ENCODE measurements around the gene GPM6B.

GPM6B gene

DNA sequence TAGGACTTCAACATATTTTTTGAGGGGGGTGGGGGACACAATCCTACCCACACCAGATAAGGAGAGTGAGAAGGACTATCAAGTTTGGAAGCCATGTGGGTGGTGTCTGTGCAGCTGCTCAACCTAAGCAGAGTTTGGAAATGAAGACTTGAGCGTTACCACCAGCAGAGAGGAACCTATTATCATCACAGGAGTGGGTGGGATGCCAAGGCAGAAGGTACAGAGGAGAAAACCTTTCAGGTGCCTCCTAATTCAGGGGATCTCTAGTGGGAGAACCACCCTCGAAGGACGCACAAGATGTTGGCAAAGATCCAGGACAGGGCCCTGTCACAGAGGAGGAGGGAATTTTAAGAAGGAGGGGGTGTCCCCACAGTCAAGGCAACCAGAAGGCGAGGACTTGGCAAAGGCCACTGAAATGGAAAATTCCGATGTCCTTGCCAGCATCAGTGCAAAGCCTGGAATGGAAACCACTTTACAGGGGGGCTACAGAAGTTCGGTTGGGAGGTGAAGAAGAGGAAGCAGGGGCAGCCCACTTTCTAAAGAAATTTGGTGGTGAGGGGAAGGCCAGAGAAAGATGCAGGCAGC is 8.4 kb upstream of the GPM6B start:
- H3K27ac ChIP-seq, result no peak overlapping the region
- DNase-seq (ENCODE audit: low read depth, low spot score), result no peak

DNA sequence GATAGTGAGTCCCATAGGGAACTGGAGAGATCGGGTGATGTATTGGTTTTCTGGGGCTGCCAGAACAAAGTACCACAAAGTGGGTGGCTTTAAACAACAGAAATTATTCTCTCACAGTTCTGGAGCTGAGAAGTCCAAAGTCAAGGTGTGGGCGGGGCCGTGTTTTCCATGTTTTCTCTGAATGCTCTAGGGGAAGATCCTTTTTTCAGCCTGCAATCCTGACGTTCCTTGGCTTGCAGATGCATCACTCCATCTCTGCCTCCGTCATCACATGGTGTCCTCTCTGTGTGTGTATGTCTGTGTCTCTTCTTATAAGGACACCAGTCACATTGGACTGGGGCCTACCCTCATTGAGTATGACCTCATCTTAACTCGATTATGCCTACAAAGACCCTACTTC is 7.9 kb upstream of the GPM6B start:
- DNase-seq (ENCODE audit: low read depth, low spot score), result no peak
- H3K27ac ChIP-seq, result no peak overlapping the region

DNA sequence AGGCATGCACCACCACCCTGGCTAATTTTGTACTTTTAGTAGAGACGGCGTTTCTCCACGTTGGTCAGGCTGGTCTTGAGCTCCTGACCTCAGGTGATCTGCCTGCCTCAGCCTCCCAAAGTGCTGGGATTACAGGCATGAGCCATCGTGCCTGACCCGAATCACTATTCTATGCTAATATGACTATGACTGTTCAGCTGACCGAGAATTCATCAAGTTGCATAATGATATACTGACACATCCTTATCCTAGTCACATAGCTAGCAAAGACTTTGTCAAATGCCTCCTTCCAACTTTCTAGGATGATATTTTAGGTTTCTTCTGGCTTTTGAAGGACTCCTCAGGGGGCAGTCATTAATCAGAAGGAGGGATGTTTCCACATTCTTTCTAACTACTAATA is 4.8 kb upstream of the GPM6B start:
- no peak overlapping the region for H3K27ac ChIP-seq
- DNase-seq (ENCODE audit: low read depth, low spot score), result no peak

DNA sequence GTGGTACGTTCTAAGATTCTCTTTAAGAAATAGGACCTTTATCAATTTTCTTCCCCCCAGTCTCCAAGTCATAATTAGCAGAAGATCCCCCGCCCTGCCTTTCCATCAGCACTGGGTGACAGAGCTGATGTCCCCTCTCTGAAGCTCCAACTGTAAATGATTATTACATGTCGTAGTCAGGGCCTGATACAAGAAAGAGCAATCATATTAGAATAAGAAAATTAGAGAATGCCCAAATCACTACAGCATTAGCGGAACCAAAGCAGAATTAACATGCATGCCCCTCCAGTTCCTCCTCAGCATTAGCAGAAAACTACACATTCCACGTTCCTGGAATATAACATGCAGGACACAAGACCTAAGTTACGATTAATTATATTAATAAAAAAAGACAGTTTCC is 717 bp downstream of the GPM6B start:
- DNase-seq (ENCODE audit: low read depth, low spot score), result no peak
- H3K27ac ChIP-seq, result no peak overlapping the region

DNA sequence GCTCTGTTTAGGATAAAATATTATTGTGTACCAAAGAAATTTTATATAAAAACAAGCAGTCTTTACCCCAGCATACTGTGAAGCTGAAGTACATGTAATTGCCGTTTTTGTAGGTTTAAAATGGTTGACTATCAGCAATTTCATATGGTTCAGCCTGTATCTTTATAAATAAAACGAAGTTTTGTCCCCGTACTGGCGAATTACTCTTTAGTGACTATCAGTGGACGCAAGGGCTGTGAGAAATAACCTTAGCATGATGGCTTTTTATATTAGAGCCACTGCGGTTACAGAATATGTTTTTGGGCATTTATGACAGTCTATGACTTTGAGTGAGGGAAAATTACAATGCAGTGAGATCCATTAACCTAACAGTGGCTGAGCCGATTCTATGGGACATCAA is 1.2 kb downstream of the GPM6B start:
- no peak for DNase-seq (ENCODE audit: low read depth, low spot score)
- H3K27ac ChIP-seq, result no peak overlapping the region

DNA sequence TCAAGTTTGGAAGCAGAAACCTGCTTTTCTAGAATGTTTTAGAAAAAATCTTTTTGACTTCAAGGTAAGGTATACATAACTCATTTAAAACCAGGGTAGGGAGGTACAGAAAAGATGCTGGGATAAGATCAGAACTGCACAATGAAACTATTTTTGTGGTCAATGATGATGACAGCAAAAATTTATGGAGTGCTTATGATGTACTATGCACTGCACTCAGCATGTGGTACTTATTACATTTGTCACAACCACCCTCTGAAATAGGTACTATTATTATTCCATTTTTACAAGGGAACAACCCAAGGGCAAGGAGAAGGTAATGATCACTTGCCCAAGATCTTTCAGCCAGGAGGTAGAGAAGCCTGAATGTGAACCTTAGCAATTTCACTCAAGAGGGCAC is 8.0 kb downstream of the GPM6B start:
- no peak for DNase-seq (ENCODE audit: low read depth, low spot score)

DNA sequence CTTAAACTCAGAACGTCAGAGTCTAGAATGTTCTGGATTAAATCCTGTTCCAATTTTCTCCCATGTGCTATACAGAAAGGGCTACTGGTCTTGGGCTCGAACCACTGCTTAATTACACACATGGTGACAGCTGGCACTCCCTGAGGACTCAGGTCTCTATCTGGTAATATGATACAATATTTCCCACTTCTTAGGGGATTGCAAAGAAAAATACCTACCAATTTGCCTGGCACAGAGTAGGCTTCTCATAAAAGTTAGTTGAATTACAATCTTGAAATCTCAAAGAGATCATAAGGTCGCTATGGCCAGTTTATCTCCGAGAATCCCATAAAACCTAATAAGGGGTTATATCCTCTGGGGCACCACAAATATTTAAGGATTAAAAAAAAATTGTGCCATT is 8.6 kb downstream of the GPM6B start:
- H3K27ac ChIP-seq, result no peak overlapping the region
- no peak for DNase-seq (ENCODE audit: low read depth, low spot score)

More for the DNA sequence above, 8.0 kb downstream of the GPM6B start:
- H3K27ac ChIP-seq, result no peak overlapping the region

DNA sequence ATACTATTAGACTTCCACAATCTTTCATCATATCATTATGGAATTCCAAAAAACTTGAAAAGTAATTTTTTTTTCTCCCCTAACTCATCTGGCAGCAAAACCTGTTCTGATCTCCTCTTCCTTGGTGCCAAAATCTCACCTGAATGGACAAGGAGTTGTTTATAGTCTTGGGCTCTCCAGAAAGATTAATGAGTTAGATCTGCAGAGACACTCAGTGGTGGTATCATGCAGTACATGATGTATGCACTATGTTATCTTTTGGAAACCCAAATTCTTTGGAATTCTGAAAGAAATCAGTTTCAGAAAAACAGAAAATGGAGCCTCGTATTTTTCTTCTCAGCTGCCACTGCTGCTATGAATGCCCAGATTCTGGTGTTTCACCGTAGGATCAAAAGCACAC is 11.7 kb downstream of the GPM6B start:
- no peak for DNase-seq (ENCODE audit: low read depth, low spot score)
- no peak overlapping the region for H3K27ac ChIP-seq

DNA sequence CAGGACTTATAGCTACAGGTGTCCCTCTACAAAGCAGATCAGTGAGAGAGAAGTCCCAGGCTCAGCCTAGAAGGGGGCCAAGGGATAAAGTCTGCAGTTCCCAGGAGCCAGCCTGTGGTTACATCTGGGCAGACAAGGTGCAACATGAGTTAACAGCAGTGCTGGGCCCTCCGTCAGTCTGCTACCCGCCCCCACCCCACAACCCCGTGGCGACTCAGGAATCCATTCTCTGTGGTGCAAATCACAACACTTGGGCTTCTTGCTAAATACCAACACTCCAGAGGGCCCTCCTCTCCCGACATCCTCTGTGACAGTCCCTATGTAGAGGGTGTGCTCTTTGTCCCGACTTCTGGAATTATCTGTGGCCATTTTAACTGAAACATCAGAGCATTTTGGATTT is 13.8 kb downstream of the GPM6B start:
- DNase-seq (ENCODE audit: low read depth, low spot score), result no peak
- H3K27ac ChIP-seq, result no peak overlapping the region

DNA sequence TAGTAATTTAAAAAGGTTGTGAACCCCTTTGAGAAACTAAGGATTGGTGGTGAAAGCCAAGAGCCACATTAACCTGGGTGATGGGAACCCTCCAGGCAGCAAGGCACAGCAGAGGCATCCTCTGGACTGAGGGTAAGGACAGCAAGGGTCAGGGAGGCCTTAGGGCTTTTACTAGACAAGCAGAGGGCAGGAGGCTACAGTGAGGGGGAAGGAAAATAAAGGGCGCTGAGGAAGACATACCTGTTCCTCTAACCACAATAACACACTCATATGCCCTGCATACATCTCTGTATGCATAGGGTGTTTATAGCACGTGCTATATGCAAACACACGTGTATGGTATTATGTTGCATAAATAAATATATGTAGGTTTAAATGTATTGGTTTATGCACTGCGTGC is 18.7 kb downstream of the GPM6B start:
- H3K27ac ChIP-seq, result no peak overlapping the region
- DNase-seq (ENCODE audit: low read depth, low spot score), result no peak

DNA sequence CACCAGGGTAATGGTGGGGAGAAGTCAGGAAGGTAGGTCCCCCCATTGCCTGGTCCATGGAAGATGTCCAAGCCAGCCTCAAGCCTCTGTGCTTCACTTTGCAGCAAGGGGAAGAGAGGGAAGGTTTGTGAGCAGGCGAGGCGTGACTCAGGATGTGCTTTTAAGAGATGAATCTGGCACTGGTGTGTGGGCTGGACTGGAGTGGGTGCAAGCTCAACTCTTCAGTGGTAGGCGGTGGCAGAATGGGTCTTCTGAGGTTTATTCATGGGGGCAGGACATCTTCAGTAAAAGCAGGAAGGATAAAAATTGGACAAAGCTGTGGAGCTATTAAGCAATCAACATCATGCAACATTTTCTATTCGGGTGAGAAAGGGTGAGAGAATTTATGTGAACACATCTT is 19.4 kb downstream of the GPM6B start:
- DNase-seq (ENCODE audit: low read depth, low spot score), result no peak
- no peak overlapping the region for H3K27ac ChIP-seq

DNA sequence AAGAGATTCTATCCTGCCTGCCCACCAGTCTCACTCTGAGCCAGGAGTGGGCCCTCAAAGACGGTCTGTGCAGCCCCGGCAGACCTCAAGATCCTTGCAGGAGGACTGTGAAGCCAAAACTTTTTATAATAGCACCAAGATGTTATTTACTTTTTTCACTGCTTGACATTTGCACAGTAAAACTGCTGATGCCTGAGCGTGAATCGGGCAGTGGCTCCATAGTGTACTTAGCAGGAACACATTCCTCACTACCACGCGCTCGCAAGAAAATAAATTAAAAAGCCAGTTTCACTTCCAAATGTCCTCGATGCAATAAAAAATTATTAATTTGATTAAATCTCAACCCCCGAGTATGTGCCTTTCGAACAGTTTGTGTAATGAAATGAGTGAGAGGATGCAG is 22.5 kb downstream of the GPM6B start:
- no peak overlapping the region for H3K27ac ChIP-seq
- DNase-seq (ENCODE audit: low read depth, low spot score), result no peak

DNA sequence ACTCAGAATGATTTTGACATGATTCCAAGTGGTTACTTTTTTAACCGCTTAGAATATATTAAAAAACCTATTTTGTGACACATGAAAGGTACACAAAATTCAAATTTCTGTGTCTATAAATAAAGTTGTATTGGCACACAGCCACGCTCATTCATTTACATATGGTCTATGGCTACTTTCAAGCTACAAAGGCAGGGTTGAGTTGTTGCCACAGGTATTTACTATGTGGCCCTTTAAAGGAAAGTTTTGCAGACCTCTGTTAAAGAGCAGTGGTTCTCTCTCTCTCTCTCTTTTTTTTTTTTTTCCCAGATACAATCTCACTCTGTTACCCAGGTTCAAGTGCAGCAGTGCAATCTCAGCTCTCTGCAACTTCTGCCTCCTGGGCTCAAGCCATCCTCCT is 23.0 kb downstream of the GPM6B start:
- H3K27ac ChIP-seq, result no peak overlapping the region
- DNase-seq (ENCODE audit: low read depth, low spot score), result no peak

DNA sequence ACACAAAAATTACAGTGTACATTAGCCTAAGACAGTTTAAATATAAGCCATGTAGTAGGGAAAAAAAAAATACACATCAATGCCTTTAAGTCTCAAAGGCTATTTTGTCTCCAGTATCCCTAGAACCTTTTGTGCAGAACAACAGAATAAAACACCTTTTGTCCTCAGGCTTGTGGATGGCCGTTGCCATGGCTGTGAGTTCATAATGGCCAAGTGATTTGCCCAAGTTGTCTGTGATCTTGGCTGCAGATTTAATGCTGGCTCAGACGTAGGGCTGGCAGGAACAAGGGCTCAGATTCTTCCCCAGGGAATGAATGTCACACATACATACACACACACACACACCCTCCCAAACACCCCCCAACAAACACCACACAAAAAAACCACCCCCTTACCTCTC is 25.3 kb downstream of the GPM6B start:
- no peak for DNase-seq (ENCODE audit: low read depth, low spot score)
- no peak overlapping the region for H3K27ac ChIP-seq

DNA sequence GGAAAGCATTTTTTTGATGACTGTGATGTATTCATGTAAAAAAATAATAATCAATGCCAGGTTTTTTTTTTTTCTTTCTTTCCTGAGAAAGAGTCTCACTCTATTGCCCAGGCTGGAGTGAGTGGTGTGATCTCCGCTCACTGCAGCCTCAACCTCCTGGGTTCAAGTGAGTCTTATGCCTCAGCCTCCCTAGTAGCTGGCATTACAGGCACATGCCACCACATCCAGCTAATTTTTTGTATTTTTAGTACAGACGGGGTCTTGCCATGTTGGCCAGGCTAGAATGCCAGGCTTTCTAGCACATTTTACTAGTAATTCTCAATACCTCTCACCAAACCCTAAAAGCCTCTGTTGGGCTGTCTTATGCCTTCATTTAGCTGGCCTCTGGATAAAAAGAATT is 25.7 kb downstream of the GPM6B start:
- DNase-seq (ENCODE audit: low read depth, low spot score), result no peak
- H3K27ac ChIP-seq, result no peak overlapping the region

DNA sequence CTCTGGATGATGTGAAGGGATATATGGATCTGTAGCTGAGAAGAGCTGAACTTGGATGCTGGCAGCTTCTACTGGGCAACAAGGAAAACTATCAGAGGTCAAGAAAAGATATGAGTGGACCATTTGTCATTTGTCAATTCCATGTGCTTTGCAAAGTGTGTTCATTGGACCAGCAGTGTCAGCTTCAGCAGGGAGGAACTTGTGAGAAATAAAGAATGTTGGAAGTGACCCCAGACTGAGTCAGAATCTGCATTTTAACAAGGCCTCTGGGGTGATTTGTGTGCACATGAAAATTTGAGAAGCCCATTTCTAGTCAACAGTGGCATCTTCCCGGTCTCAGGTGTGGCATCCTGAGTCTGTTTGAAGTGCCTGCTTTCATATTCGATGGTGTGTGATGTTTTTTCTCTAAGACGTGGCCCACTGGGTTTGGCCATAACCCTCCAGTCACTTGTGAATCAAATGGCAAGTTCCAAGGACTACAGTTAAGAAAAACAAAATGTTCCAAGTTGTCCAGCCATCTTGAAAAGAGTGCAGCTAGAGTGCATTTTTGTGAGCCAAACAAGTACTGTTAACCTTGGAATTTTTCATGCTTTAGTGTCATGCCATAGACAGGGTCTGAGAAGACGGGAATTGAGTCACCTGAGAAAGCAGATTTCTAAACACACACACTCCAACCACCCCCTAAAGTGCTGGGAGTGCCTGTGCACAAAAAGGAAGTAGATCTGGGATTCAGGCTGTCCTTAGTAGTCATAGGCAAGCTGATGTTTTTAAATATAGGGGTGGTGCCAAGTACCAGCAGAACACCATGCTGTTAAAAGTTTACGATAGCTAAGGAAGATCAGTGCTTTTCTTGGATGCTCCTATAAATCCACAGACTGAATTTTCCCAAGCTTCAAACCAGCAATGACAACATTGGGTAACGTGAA is 26.4 kb downstream of the GPM6B start:
- DNase-seq (ENCODE audit: low read depth, low spot score), result no peak
- H3K27ac ChIP-seq, result no peak overlapping the region

DNA sequence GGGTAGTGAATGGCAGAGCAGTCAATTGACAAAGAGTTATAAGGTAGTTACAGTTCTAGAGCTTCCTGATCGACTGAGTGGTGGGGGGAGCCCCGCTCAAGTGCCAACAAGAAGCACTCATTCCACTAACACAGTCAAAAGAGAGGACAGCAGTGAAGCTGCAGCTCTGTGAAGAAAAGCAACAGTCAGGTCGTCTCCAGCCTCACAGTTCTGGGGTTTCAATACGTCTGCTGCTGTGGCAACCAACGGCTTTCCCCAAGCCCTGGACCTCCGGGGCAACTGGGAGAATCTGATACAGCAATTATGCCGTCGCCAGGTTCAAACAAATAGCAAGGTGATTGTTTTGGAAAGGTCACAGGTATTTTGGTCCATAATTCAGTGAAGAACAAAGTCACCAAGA is 30.8 kb downstream of the GPM6B start:
- DNase-seq (ENCODE audit: low read depth, low spot score), result no peak
- H3K27ac ChIP-seq, result no peak overlapping the region

DNA sequence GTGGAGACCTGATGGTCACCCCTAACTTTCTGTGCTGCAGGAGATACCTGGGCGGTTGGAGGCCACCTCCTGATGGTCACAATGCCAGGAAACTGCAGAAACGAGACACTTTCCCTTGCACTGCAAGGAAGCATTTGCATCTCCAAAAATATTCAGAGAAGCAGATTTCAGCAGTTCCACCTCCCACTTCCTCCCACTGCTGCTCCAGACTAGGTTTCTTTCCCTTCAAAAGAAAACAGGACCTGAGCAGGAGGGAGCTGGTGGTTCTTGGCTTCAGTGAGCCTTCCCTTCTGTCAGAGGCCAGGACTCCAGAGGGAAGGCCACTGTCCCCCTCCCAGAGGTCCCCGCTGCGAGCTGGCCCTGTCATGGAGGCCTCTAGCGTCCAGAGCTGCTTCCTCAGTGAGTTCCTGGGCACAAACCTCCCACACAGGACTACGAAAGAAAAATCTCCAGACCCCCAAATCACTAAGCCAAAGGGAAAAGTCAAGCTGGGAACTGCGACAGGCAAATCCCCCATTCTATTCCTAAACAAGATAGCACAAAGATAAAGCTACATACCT is 35.9 kb downstream of the GPM6B start:
- no peak overlapping the region for H3K27ac ChIP-seq
- DNase-seq (ENCODE audit: low read depth, low spot score), result no peak

DNA sequence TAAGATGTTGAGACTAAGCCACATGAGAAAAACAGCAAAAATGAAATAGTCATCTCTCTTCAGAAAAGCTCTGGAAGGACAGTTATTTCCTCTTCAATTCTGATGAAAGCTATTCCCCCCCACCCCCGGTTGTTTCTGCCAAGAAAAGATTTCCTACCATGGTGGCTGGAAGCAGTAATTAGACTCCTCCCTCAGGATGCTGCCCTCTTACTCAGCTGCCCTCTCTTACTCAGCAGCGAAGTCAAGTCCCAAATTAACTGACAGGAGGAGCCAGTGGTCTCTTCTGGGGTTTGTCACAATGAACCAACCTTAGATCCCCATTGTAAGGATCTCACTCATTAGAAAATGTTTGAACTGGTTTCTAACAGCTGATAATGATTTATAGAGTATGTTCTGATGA is 38.0 kb downstream of the GPM6B start:
- H3K27ac ChIP-seq, result no peak overlapping the region
- DNase-seq (ENCODE audit: low read depth, low spot score), result no peak

DNA sequence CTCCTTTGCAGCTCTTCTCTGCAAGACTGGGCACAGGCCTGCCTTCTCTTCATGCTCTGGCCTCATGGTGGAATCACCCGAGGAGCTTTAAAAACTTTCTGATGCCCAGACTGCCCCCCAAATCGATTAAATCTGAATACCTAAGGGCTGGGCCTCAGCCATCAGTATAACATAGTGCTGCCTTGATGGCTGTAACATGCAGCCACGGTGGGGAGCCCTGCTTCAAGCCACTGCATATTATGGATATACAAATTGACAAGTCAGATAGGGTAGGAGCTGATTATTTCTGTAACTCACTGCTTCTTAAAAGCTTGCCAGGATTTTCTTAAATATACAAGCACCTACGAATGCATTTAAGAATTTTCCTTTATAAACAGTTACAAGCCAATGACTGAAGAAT is 40.5 kb downstream of the GPM6B start:
- H3K27ac ChIP-seq, result no peak overlapping the region

DNA sequence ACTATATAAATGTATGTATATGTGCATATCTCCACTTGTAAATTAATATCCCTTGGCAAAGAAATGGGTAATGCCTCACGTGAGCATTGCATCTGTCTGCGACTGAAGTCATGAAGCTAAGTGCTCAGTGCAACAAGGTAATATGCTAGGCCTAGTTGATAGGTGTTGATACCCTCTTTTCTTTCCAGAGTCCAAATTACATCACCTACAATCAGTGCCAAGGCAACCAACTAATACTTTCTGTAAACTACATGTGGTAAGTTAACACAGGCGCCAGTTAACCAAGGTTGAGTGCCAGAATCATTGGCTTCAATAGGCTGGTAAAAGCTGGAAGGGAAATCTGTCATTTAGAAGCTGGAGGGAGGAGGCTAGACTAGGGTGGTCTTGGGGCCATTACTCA is 41.1 kb downstream of the GPM6B start:
- no peak for DNase-seq (ENCODE audit: low read depth, low spot score)
- no peak overlapping the region for H3K27ac ChIP-seq

More for the DNA sequence above, 40.5 kb downstream of the GPM6B start:
- no peak for DNase-seq (ENCODE audit: low read depth, low spot score)

DNA sequence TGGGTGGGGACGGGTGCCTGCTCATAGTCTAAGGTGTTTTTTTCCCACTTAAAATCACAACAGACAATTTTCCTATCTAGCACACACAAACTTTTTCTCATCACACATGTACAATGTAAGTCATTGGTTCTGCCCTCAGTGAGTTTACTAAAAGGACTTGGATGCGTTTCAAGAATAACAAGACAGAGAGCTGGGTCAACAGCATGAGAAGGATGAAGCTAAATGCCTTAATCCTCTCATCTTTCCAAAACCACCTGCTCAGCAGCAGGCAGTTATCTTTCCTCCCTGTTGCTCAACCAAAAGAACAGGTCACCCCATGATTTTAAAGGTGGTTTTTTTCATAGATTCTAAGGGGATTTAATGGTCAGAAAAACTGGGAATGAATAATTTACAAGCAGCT is 42.2 kb downstream of the GPM6B start:
- H3K27ac ChIP-seq, result no peak overlapping the region
- no peak for DNase-seq (ENCODE audit: low read depth, low spot score)

Data from epithelial cell of prostate (primary cell).